Inflammatory macrophage (primary cell): ENCODE results near the gene SPTBN1.

Source experiments
- DNase-seq, 2 donors: peaks; one replicate each; pipeline ENCODE4 v3.0.0-alpha.2; 2020 to 2022

The SPTBN1 gene

GRCh38 chr2:54531558-54531957 is 75.4 kb downstream of the SPTBN1 start:
- DNase-seq = no peak

- no peak for DNase-seq
Observed at GRCh38 chr2:54534221-54534620, 78.1 kb downstream of the SPTBN1 start.

- DNase-seq = no peak
Observed at GRCh38 chr2:54534625-54535024, 78.5 kb downstream of the SPTBN1 start.

GRCh38 chr2:54535599-54536195 is 79.6 kb downstream of the SPTBN1 start:
- DNase-seq = peak; percentile 87 to 88

GRCh38 chr2:54536720-54537119 is 80.6 kb downstream of the SPTBN1 start:
- DNase-seq = no peak

GRCh38 chr2:54538537-54538936 is 82.4 kb downstream of the SPTBN1 start:
- DNase-seq = no peak

- peak in 1 of 2 donors; percentile 9 for DNase-seq
Observed at GRCh38 chr2:54539683-54540082, 83.6 kb downstream of the SPTBN1 start.

GRCh38 chr2:54540194-54540593 is 84.1 kb downstream of the SPTBN1 start:
- no peak for DNase-seq

- no peak for DNase-seq
Observed at GRCh38 chr2:54541995-54542394, 85.9 kb downstream of the SPTBN1 start.

GRCh38 chr2:54543733-54544396 is 87.7 kb downstream of the SPTBN1 start:
- DNase-seq = no peak

GRCh38 chr2:54545702-54546450 is 89.7 kb downstream of the SPTBN1 start:
- DNase-seq = peak; percentile 15 to 36

GRCh38 chr2:54546518-54546917 is 90.4 kb downstream of the SPTBN1 start:
- DNase-seq = no peak

GRCh38 chr2:54546923-54547720 is 91.0 kb downstream of the SPTBN1 start:
- DNase-seq = no peak

GRCh38 chr2:54549430-54549829 is 93.3 kb downstream of the SPTBN1 start:
- DNase-seq = no peak

GRCh38 chr2:54549917-54550518 is 93.9 kb downstream of the SPTBN1 start:
- no peak for DNase-seq

- no peak for DNase-seq
Observed at GRCh38 chr2:54550547-54550946, 94.4 kb downstream of the SPTBN1 start.

- no peak for DNase-seq
Observed at GRCh38 chr2:54551123-54551756, 95.1 kb downstream of the SPTBN1 start.

GRCh38 chr2:54553075-54553474 is 96.9 kb downstream of the SPTBN1 start:
- DNase-seq = no peak

GRCh38 chr2:54553775-54554174 is 97.6 kb downstream of the SPTBN1 start:
- no peak for DNase-seq

- no peak for DNase-seq
Observed at GRCh38 chr2:54555318-54555837, 99.3 kb downstream of the SPTBN1 start.

GRCh38 chr2:54556621-54557121 is 100.5 kb downstream of the SPTBN1 start:
- DNase-seq = peak; percentile 77 to 81

- DNase-seq = no peak
Observed at GRCh38 chr2:54557211-54557600, 101.1 kb downstream of the SPTBN1 start.
